Cardiac muscle cell (in vitro differentiated cells and primary cell): ENCODE results near the gene DBX2. TPM values are rescaled to one million over a fixed set of nuclear protein-coding genes. Genes with fewer than 3 reads are reported as not detected.

ENCODE experiments used
- DNase-seq, 2 donors: peaks; one replicate each; pipeline versions ENCODE4 v3.0.0 to v3.0.0-alpha.2; 2010 to 2017; ENCODE audit warnings: low read depth in 1 of 2, low spot score in 1 of 2
- H3K27ac ChIP-seq: fragments of 200-600 bp; sonication (generic); 2 replicates; pipeline ENCODE4 v1.5.1; 2016
- H3K27me3 ChIP-seq: fragments of 200-600 bp; sonication (generic); 2 replicates; pipeline ENCODE4 v1.6.0; 2016; ENCODE audit warnings: control low read depth
- H3K36me3 ChIP-seq: fragments of 200-600 bp; sonication (generic); 2 replicates; pipeline ENCODE4 v1.5.1; 2016; ENCODE audit warnings: control low read depth
- H3K4me1 ChIP-seq: fragments of 200-600 bp; sonication (generic); 2 replicates; pipeline ENCODE4 v1.8.1; 2017; ENCODE audit warnings: low read depth, mild to moderate bottlenecking, mixed run types
- H3K4me3 ChIP-seq: fragments of 200-600 bp; sonication (generic); 2 replicates; pipeline ENCODE4 v1.5.1; 2016; ENCODE audit warnings: mild to moderate bottlenecking
- H3K9me3 ChIP-seq: fragments of 200-600 bp; sonication (generic); 2 replicates; pipeline ENCODE4 v1.5.1; 2017; ENCODE audit warnings: low read depth, mild to moderate bottlenecking, control low read depth
- CTCF ChIP-seq: IDR thresholded peaks from 2 replicates; pipeline ENCODE4 v1.5.1; 2012; ENCODE audit warnings: low read depth, mild to moderate bottlenecking, low read length
- polyA plus RNA-seq: library from polyadenylated mRNA; unstranded; fragments of >200 nt; fragmentation: Nextera tagmentation; extraction: Ambion mirVana; gene quantifications from 2 replicates; pipeline ENCODE4 v1.2.1, GENCODE V29; 2016
- total RNA-seq: library from RNA; depleted of rRNA; stranded (reverse); fragments of >200 nt; gene quantifications from 2 replicates; pipeline ENCODE4 v1.2.3, GENCODE V29; 2016

The DBX2 gene
- total and polyA plus RNA-seq, 2 experiments from 2014 or later: not detected

- DNase-seq: peak in 1 of 2 donors; percentile 33
- TF ChIP-seq CTCF: no peak
- Histone ChIP-seq H3K4me3 (peak overlapping the region; percentile 52), H3K4me1 (no peaks in the 10 kb centered on the region), H3K9me3 (no peaks in the 10 kb centered on the region), H3K27ac (no peak overlapping the region), H3K27me3 (peaks cover 84% of the 10 kb centered on the region), H3K36me3 (no peaks in the 10 kb centered on the region)
Measured at GRCh38 chr12:45051572-45052125, 750 bp upstream of the DBX2 start.

- no peaks in the 10 kb centered on the region for H3K9me3 ChIP-seq
- H3K27me3 ChIP-seq: peaks cover 96% of the 10 kb centered on the region
- H3K4me3 ChIP-seq: peak overlapping the region; percentile 52
- H3K4me1 ChIP-seq: no peaks in the 10 kb centered on the region
- no peaks in the 10 kb centered on the region for H3K36me3 ChIP-seq
- no peak for TF ChIP-seq CTCF
- peak; percentile 2 to 11 for DNase-seq
- H3K27ac ChIP-seq: no peak overlapping the region
Measured at GRCh38 chr12:45049912-45050750, 768 bp downstream of the DBX2 start.

GRCh38 chr12:45042599-45042998, 8.3 kb downstream of the DBX2 start:
- H3K4me1 ChIP-seq: peaks cover 6% of the 10 kb centered on the region
- no peaks in the 10 kb centered on the region for H3K9me3 ChIP-seq
- peaks cover 42% of the 10 kb centered on the region for H3K27me3 ChIP-seq
- no peak overlapping the region for H3K4me3 ChIP-seq
- no peak for TF ChIP-seq CTCF
- peak in 1 of 2 donors; percentile 74 for DNase-seq
- no peak overlapping the region for H3K27ac ChIP-seq
- no peaks in the 10 kb centered on the region for H3K36me3 ChIP-seq

GRCh38 chr12:45040977-45041376, 9.9 kb downstream of the DBX2 start:
- TF ChIP-seq CTCF: no peak
- no peak overlapping the region for H3K27ac ChIP-seq

GRCh38 chr12:45039757-45040156, 11.1 kb downstream of the DBX2 start:
- Histone ChIP-seq H3K4me3 (no peak overlapping the region), H3K36me3 (no peaks in the 10 kb centered on the region), H3K9me3 (no peaks in the 10 kb centered on the region), H3K4me1 (peaks cover 6% of the 10 kb centered on the region), H3K27ac (no peak overlapping the region), H3K27me3 (peaks cover 15% of the 10 kb centered on the region)
- no peak for TF ChIP-seq CTCF
- DNase-seq: no peak

More at GRCh38 chr12:45040977-45041376, 9.9 kb downstream of the DBX2 start:
- DNase-seq: no peak
- Histone ChIP-seq H3K36me3 (no peaks in the 10 kb centered on the region), H3K9me3 (no peaks in the 10 kb centered on the region), H3K27me3 (peaks cover 26% of the 10 kb centered on the region), H3K4me3 (no peak overlapping the region), H3K4me1 (peaks cover 6% of the 10 kb centered on the region)
